Occipital lobe (tissue), 2 donors: ENCODE results near the gene PSMB7. TPM values are rescaled to one million over a fixed set of nuclear protein-coding genes. Genes with fewer than 3 reads are reported as not detected.

Source experiments
- DNase-seq: peaks from one replicate; lab custom pipeline; 2025; lab: John Stamatoyannopoulos, UW
- total RNA-seq: library from RNA; depleted of rRNA; stranded (reverse); fragments of >200 nt; gene quantifications from one replicate; pipeline ENCODE4 v1.2.3, GENCODE V29; 2014

The PSMB7 gene
- total RNA-seq, 1 donor from 2014 or later, result 145 TPM

DNA sequence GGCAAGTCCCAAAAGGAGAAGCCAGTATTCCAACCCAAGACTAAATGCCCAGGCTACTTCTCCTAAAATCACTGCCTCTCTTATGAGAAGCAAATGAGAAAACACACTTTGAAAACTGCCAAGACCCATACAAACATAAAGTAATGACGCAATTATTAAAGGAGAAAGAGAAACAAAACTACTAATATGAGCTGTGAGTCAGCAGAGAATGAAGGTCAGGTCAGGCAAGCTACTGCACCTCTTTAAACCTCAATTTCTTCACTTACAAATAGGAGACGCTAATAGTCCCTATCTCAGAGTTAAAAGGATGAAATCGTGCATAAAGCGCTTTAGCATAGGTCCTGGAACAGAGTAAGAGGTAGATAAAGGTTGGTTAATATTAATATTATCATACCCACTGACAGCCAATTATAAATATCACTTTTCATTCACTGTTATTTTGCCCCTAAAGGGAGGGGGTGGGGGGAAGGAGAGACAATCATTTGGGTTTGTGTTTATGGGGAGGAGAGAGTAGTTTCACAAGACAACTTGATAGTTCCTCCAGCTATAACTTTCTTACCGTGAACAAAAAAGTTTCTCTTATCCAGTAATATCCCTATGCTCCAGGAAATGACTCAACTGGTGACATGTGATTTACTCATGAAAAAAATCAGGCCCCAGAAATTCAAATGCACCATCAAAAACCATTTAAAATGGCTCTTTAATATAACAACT is 3.6 kb downstream of the PSMB7 start:
- DNase-seq, result no peak

DNA sequence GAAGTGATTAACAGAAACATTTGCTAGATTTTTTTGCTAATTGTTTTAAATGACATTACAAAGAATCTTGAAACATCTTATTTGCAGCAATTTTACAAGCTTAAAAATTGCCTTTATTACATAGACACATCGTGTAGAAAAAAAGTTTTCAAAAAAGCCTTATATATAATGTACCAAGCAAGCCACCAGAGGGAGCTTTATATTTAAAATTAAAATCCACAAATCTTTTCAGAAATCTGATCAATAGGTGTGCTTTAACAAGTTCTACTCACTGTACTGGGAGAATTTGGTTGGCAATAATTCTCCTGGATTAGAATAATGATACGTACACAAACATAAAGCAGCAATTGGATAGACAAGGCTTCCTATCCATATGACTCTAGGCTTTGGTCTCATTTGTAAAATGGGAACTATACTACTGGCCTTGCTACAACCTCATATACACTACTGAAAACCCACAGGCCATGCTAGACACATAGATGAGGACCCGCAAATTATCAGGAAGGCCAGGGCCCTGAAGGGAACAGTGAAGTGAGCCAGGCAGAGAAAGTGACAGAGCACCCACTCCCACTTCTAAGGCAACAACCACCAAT is 4.8 kb downstream of the PSMB7 start:
- DNase-seq, result no peak

DNA sequence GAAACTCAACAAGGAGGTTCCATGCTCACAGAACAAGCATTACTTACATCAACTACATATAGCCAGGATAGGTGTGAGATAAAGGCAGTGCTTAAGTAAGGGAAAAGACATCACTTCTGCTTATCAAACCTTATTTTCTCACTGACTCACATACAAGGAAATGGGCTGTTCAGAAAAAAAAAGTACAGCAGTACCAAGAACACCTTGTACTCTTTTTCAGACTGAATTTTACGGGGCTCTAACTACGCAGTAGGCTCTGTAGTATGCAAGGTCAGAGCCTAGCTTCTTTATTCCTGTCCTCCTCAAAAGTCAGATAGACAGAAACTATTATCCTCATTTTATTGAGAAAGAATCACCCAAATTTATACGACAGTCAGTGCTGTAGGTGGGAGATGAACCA is 5.8 kb downstream of the PSMB7 start:
- DNase-seq, result no peak

DNA sequence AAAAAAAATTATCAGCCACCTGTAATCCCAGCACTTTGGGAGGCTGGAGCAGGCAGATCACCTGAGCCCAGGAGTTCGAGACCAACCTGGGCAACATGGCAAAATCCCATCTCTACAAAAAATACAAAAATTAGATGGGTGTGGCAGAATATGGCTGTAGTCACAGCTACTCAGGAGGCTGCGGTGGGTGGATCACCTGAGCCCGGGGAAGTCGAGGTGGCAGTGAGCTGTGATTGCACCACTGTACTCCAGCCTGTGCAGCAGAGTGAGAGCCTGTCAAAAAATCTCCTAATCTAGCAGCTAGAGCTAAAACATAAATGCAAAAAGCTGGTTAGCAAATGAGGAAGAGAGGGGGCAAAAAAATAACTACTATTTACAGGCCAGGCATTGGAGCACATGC is 12.0 kb downstream of the PSMB7 start:
- DNase-seq, result no peak

DNA sequence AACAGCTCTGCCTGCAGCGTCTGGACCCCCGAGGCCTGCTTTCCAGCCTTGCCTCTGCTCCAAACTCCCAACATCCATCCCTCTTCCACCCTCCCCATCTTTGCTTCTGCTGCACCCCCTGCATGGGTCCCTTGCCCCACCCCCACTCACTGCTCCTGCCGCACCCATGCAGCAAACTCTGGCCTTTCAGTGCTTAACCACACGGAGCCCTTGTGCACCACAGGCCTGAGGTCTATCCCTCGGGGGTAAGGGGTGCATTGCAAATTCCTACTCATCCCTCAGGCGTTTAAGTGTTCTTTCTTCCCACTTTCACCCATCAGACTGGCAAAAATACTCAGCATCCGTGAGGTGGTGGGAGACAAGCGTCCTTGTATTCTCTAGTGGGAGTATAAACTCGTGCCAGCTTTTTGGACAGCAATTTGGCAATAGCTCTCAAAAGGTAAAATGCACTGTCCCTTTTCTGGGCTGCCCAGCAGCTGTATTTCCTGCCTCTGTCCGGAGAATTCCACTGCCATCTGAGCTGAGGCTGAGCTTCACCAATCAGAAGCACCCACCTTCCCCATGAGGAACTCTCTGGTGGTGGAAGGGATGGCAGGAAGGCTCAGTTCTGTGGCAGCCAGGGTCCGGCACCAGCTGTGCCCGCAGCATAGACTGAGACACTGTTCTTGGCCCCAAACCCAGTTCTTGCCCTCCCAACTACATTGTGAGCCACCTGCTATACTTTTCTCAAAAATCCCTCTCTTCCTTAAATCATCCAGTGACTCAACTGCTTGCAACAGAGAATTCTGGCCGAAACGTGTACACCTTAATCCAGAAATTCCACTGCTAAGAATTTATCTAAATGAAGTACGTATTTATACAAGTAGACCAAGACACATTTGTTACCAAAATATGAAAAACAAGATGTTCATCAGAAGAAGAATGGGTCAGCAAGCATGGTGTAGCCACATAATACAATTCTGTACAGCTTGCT is 15.0 kb downstream of the PSMB7 start:
- DNase-seq, result no peak

DNA sequence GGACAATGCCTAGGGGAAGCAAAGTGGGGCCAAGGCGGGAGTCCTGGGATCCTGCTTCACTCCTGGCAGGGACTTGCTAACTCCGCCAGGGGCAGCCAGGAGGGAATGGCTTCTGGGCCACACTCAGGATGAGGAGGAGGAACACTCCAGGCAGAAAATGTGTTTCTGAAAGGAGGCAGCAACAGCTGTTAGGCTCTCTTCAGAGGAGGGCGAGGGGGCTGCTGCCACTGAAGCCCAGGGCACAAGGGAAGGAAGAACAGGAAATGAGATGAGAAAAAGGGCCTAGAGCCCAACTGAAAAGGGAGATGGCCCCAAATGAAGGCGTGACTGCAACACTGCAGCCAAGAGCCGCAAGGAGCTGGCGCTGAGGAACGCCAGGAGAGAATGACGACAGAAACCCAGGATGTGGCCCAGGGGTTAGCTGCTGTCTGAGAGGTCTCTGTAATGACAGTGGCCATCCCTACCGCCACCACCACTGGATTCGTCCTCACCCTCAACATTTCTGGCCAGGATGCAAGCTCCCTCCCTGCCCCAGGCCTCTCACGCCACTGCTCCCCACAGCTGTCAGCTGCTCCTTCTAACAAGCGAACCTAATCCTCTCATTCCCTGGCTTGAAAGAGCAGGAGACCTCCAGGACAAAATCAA is 15.8 kb downstream of the PSMB7 start:
- DNase-seq, result no peak

DNA sequence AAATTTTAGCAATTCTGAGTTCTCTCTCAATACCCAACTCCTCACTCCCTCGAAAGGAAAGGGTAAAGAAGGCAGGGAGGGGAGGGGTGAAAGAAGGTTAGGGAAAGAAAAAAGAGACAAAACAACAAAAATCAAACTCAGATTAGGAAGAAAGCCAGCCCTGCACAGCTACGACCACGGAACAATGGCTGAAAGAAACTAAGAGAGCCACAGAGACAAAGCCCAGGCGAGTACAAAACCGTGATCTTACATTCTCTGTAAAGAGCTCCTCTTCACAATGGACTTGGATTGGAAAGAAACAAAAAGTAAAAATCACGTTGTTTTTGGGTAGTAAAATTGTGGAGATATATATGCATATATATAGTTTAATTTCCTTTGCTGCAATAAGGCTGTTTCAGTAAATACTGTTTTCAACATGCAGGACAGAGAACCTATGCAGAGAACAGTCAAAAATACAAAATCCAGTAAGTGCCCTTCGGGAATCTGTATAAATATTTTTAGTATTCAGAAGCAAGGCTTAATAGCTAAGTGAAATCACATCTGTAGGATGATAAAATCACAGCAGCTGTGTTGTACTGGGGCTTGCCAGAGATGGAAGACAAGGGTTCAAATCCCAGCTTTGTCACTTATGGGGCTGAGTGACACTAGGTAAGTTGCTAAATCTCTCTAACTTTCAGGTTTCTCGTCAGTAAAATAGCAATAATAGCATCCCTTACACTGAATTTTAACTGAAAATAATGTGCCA is 16.9 kb downstream of the PSMB7 start:
- DNase-seq, result no peak

DNA sequence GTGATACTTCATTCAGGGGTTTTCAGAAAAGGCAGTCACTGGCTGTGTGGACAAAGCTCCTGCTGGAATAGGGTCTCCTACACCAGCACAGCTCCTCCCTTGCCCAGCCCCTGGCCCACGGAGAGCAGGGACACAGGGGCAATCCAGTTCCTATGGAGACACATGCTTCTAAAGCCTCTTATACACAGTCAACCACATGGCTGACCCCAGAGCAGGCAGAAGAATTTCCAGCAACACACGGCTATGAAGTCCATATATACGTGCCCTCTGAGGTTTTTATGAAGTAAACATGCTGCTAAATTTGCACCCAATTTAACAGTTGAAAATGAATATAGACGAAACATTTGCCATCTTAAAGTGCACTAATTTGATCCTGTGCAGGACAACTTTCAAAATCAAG is 19.4 kb downstream of the PSMB7 start:
- DNase-seq, result no peak

DNA sequence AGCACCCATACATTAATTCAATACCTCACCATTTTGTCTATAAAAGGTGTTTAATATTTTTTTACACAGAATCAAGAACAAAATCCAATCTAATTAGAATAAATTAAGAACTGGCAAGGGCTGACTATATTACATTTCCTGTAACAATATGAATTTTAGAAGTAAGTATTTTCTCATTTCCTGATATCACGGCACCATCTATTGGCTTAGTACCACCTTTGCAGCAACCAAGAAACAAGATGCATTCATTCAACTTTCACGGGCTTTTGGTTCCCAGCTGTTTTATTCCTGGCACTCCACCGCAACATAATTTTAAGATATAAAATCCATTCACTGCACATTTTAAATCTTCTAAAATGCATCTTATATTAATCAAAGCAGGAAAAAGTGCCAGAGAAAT is 20.6 kb downstream of the PSMB7 start:
- no peak for DNase-seq

DNA sequence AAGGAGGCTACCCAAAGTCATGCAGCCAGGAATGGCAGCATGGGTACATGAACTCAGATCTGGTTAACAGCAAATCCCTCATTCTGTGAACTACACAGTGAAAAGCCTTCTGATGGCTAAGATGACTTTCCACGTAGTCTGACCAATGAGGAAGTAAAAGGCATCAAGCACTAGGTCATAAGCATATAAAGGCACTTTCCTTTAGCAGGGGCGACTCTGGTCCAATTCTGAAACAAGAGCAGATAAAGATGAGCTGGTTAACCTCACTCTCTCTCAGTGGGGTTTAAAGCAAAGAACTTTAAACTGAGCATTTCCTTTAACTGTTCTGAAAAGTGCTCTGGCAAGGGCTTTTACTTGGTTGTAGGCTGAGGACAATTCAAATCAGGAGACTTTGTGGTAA is 21.1 kb downstream of the PSMB7 start:
- no peak for DNase-seq

DNA sequence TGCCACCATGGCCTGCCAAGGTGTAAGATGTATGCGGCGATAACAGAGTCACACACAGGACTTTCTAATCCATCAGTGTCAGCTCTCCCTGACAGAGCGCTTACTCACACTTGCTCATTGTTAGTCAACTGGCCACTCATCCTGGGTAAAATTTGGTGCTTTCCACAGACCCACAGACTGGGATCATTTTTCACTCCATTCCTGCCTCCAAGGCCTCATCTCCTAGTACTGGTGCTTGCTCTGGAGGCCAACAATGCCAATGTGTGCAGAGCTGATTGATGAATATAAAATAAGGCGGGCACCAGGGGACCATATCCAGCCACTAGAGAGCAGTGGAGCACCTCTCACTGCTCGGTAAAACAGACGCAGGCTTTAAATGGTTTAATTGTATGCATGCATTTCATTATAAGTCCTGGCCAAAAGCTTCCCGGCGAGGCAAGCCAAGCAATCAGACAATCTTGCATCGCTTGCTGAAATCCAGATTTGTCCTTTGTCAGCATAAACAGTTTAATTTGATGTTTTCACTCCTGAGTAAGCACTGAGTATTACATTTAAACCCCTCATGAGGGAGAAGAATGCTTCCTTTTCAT is 22.3 kb downstream of the PSMB7 start:
- DNase-seq, result peak; percentile 68

DNA sequence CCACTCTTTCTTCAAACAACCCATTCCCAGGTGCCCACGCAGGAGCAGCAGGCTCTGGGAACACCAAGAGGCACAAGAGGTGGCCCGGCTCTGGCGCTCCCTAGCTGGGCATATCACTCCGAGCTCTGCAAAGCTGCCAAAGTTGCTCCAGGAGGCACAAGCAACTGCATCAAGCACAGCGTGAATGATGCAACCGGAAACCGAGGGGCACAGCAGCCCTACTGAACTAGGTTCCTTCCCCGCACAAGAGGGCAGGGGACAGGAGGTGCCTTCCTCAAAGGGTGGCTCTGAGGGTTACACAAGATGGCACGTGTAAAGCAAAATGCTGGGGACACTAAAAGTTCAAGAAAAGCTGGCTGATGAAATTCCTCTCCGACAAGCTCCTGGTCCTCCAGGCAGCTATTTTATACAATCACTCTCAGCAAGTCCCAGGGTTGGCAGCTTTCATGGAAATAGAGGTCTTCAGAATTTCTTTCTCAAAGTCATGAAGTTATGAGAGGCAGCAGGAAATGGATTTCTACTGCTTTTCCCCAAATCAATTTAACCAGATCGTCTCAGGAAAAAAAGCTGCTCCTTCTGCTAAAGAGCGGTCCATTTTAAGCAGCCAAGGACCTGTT is 22.9 kb downstream of the PSMB7 start:
- DNase-seq, result no peak

DNA sequence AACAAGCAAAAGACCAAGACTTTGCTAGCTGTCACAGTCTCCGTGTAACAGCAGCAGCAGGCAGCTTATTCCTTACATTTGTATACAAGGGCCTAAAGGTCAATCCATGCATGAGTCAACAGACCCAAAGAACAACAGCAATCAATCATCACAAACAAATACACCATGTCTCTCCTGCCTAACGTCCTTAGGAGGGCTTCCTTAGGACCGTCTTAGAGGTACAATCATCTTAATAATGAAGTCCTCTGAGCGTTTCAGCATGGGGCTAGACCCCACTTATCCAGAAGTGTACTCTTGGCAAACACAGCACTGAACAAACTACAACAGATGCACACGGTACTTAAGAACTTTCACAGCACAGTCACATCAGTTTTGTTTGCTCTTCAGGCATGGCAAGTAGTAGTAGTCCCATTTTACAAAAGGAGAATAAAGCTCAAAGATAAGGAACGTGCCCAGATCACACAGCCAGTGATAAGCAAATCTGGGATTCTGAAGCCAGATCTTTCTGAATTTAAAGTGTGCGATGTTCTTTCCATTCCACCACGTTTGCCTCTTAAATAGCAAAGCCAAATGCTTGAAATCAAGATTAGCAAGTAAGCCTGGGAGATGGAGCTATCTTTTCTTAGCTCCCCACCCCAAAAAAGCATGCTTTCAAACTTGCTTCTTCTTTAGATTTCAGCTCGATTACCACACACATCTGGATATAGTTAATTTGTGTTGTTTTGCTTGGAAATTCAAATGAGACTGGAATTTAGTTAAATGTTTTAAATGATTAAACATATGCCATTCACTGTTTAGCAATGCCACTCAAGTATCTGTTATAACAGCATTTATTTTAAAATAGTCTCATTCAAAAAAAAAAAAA is 24.2 kb downstream of the PSMB7 start:
- DNase-seq, result no peak

DNA sequence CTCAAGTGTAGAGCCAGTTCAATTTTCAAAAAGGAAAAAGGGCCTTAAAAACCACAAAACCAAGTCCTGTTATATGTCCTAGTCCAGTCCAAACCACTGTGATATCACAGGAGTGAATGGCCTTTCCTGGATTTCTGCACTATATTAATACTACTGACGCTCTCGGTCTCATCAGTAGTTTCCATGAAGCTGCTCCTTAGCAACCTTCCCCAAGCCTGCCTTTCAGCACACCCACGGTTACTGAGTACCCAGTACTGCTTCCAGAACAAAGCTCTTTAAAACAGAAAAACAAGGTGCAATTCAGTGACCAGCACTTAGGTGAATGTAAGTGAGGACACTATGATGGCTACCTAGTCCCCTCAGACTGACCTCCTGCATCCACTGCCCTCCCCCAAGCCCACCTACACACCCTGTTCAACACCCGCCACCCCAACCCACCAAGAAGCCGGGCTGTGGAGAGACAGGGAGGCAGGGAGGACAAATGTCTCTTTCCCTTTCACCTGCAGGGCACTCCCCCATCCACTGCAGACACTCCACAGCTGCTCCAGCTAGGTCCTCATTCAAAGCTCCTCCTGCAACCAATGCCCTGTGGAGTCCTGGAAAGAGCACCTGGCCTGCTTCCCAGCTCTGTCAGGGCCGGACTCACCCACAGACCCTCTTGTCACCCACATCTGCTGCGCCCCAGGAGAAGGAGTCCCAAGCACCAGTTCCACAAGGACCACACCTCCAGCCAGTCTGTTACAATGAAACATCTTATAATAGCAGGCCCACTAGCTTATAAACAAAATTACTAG is 25.9 kb downstream of the PSMB7 start:
- no peak for DNase-seq

DNA sequence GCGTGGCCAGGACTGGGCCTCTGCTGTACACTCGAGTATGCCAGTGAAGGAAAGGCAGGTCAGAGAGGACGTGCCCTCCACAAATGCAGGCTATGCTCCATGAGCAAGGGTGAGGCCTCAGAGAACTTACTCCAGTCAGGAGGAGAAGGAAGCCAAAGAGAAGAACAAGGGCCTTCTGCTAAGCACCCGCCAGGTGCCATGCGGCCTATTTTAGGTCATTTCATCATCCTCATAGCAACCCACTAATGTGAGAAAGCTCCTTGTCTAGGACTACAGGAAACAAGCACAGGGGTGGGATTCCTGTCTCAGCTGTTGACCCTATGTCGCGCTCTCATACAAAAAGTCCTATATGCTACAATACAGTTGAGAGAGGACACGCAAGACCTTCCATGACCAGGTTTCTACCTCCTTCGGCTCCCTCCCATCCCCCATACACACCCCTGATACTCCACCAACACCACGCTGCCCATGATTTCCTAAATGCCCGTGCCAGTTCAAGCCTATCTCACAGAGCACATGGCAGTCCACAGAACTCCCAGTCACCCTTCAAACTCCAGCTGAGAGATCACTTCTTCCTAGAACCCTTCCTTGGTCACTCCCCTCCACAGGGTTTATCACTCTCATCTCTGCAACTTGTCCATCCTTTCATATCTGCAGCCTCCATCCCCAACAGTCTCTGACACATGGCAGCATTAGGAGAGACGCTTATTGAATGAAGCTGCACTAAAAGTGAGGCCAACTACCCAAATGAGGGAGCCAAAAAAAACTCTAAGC is 26.8 kb downstream of the PSMB7 start:
- DNase-seq, result no peak

DNA sequence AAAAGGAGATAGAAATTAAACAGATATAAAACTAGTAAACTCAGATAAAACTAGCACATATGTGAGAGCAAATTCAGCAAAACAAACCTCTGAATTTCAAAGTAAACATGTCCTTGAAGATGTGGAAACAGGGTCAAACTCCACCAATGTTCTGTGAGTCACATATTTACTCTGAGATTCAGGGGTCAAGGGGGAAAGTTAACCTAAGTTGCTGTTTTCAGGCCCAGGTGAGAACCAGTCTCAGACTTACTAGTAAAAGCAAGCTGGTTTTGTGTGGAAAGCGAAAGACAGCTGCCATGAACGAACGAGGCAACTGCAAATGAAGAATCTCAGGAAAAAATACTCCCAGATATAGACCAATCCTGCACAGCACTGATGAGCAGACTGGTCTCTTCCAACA is 29.0 kb downstream of the PSMB7 start:
- DNase-seq, result no peak

DNA sequence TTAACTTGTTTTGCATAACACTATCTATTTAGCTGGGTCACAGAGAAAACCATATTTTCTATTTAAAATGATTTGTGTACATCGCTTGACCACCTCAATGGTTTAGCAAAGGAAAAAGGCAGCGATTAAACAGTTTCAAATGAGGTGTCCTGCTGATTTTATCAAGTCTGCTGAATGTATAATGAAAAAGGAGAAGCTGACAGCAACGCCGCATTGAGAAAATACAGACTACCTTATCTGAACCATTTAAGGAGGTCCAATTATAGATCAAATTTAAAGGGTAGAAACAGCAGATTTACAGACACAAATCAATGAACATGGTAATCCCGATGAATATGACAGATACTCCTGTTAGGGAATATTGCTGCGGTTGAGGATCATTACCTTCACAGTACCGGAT is 29.6 kb downstream of the PSMB7 start:
- DNase-seq, result no peak

DNA sequence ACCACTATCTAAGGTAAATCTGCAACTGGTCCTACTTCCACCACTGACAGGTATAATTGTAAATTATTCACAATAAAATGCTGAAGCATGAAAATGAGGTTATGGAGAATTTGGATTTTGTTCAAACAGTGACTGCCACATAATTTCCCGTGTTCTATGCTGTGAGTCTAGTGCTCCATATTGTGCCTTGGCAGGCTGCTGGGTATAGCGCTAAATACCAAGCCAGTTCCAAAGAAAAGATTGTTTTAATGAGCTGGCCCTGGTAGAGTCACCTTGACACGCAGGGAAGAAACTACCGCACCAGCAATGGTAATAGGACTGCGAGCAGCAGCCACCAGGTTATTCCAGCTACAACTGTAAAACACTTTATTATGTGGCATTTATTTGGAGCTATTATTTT is 30.4 kb downstream of the PSMB7 start:
- DNase-seq, result no peak
